ENCODE measurements around the gene UBFD1.

DNA sequence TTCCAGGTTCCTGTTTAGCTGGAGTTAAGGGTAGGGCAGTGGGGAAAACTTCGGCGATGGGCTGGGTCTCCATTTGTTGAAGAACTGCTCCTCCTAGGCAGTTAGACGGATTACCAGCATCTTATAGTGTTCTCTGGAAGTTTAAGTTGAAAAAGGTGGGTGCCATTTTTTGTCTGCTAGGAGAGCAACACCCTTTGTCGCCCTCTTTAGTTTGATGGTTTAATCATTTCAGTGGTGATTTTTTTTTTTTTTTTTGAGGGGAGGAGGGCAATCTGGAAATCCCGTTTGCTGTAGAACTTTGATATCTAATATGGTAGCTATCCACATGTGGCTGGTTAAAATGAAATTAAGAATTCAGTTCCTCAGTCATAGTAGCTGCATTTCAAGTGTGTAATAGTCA lies 4.1 kb downstream of the UBFD1 start:
- TF ChIP-seq ZNF274 (IDR thresholded peaks at IDR 0.05; ENCODE audit: low read depth, low read length) = no peak
- TF ChIP-seq SUZ12 (IDR thresholded peaks at IDR 0.05; ENCODE audit: extremely low read depth, insufficient read depth, insufficient read length) = no peak

Measured in NT2/D1 (cell line).